ENCODE measurements around the gene ANXA2R. TPM values are rescaled to one million over a fixed set of nuclear protein-coding genes. Genes with fewer than 3 reads are reported as not detected.

Gene ANXA2R
- total and polyA plus RNA-seq, 2 donors (not counting 1 experiment from before 2014, with no cell fraction given), result 19.3 to 50.4 TPM

DNA sequence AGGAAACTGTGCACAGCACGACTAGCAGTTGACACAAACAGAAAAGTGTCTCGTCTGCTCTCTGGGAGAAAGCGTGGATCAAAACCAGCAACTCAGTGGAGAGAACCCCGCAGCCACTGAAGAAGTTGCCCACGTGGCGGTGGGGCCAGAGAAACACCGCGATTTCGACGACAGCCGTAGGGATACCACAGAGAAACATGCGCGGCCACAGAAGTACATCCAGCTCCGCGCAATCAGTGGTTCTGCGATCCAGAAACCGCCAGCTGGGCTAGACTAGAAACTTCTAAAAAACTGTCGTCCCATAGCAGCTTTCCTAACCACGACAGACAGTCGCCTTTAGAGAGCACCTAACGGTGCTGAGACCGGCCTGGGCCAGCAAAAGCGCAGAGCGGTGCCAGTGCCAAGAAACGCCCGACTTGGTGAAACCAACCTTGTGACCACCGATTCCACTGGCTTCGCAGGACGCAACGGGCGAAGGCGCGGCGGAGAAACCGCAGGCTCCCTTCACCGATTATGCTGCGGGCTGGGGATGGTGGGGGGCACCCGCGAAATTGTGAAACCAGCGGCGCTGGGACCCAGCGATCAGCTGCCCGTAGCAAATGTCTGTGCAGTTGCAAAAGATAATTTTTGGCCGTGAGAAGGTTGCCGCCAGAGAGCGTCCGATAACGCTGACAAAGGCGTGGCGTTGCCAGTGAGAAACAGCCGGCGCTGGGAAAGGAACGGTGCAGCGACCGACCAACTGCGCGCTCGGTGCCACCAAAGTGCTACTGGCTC lies 2.7 kb upstream of the ANXA2R start:
- CTCF ChIA-PET, result interaction anchor here (1.0 to 9.5 kb wide), 11 partner anchors 20 to 353 kb away, joined by 3 to 194 read pairs (median 42); partner anchors contain the start of gene ZNF131
- no peaks in the 10 kb centered on the region for H3K9me3 Mint-ChIP-seq (ENCODE audit: insufficient read depth)

More for the DNA sequence above, 2.7 kb upstream of the ANXA2R start:
- intact Hi-C loops (cut with micrococcal nuclease), result loop anchor here (1.0 to 2.0 kb wide), 4 partner anchors 23 to 514 kb away; partner anchors contain the start of gene PAIP1
- peak overlapping the region; percentile 62 to 92 (median 64) for H3K4me3 ChIP-seq (ENCODE audit: control extremely low read depth in 1 of 5, extremely low read depth in 1 of 5, insufficient read depth in 1 of 5, low read depth in 2 of 5, low read length in 4 of 5)
- no peak for TF ChIP-seq EZH2 (IDR thresholded peaks at IDR 0.05; ENCODE audit: borderline replicate concordance, insufficient read depth, low read depth, low read length, poor library complexity, severe bottlenecking)
- TF ChIP-seq, protein P1, sequence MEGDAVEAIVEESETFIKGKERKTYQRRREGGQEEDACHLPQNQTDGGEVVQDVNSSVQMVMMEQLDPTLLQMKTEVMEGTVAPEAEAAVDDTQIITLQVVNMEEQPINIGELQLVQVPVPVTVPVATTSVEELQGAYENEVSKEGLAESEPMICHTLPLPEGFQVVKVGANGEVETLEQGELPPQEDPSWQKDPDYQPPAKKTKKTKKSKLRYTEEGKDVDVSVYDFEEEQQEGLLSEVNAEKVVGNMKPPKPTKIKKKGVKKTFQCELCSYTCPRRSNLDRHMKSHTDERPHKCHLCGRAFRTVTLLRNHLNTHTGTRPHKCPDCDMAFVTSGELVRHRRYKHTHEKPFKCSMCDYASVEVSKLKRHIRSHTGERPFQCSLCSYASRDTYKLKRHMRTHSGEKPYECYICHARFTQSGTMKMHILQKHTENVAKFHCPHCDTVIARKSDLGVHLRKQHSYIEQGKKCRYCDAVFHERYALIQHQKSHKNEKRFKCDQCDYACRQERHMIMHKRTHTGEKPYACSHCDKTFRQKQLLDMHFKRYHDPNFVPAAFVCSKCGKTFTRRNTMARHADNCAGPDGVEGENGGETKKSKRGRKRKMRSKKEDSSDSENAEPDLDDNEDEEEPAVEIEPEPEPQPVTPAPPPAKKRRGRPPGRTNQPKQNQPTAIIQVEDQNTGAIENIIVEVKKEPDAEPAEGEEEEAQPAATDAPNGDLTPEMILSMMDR (IDR thresholded peaks at IDR 0.05), result no peak
- peaks cover 24% of the 10 kb centered on the region for H3K4me1 Mint-ChIP-seq
- no peaks in the 10 kb centered on the region for H3K36me3 ChIP-seq (replicated peaks in 1 of 2; ENCODE audit: control extremely low read depth in 1 of 2, control insufficient read depth in 1 of 2, extremely low read depth in 1 of 2, insufficient read depth in 2 of 2, low read length in 1 of 2)
- H3K27ac ChIP-seq (ENCODE audit: low read length in 2 of 2), result peak overlapping the region; percentile 98 to 99
- H3K4me2 ChIP-seq (replicated peaks; ENCODE audit: low read depth, low read length, poor library complexity, severe bottlenecking), result peak overlapping the region; percentile 87
- DNase-seq, result peak; percentile 87
- peaks cover 9 to 26% of the 10 kb centered on the region in 2 donors for H3K4me1 ChIP-seq (ENCODE audit: control insufficient read depth in 2 of 2, insufficient read depth in 2 of 2, low read length in 2 of 2)
- no peaks in the 10 kb centered on the region for H3K27me3 Mint-ChIP-seq
- under 1% methylated on average over 58 of the region's 58 CpGs for whole genome bisulfite sequencing (ENCODE audit: insufficient coverage)
- peak overlapping the region; percentile 97 for H3K4me3 Mint-ChIP-seq
- H4K20me1 ChIP-seq (ENCODE audit: control insufficient read depth, insufficient read depth, low read length, poor library complexity, severe bottlenecking), result peaks cover 5% of the 10 kb centered on the region
- peaks cover 21% of the 10 kb centered on the region for H3K79me2 ChIP-seq (ENCODE audit: control insufficient read depth, insufficient read depth, low read length)
- POLR2A ChIA-PET, result interaction anchor here (0.8 to 8.0 kb wide), 12 partner anchors 8 to 561 kb away, joined by 3 to 202 read pairs (median 26); partner anchors contain the start of genes HMGCS1, TMEM267 and ZNF131
- peak overlapping the region; percentile 98 for H3K27ac Mint-ChIP-seq
- H3K9ac ChIP-seq (ENCODE audit: low read length), result peak overlapping the region; percentile 96
- H3K9me3 ChIP-seq (ENCODE audit: control extremely low read depth in 1 of 3, control insufficient read depth in 2 of 3, insufficient read depth in 1 of 3, low read length in 2 of 3), result no peaks in the 10 kb centered on the region
- H2AFZ ChIP-seq (ENCODE audit: insufficient read depth, low read depth, low read length, poor library complexity, severe bottlenecking), result peak overlapping the region; percentile 67
- H3K27me3 ChIP-seq (replicated peaks in 1 of 4; ENCODE audit: control extremely low read depth in 1 of 4, control insufficient read depth in 3 of 4, insufficient read depth in 4 of 4, low read length in 3 of 4), result no peaks in the 10 kb centered on the region
- peak; percentile 7 for ATAC-seq (ENCODE audit: low read depth)
